HUES6 (cell line): ENCODE results near the gene PDE10A.

ENCODE experiments used
- H3K27ac ChIP-seq: 2 replicates; pipeline ENCODE4 v1.7.0; 2013; ENCODE audit warnings: low read depth, mild to moderate bottlenecking, low read length, inconsistent platforms
- H3K27me3 ChIP-seq: 2 replicates; pipeline ENCODE4 v1.6.1; 2013; ENCODE audit warnings: low read length; ENCODE audit not compliant: control insufficient read depth, insufficient read depth
- H3K36me3 ChIP-seq: 2 replicates; pipeline ENCODE4 v1.6.1; 2013; ENCODE audit warnings: low read length; ENCODE audit not compliant: control insufficient read depth, insufficient read depth
- H3K4me1 ChIP-seq: 2 replicates; pipeline ENCODE4 v1.6.1; 2013; ENCODE audit warnings: low read length; ENCODE audit not compliant: control insufficient read depth, insufficient read depth
- H3K4me3 ChIP-seq: 2 replicates; pipeline ENCODE4 v1.5.1; 2013; ENCODE audit warnings: low read depth, low read length
- H3K9ac ChIP-seq: one replicate; pipeline ENCODE4 v1.6.1; 2013; ENCODE audit warnings: mild to moderate bottlenecking, low read length
- H3K9me3 ChIP-seq: 2 replicates; pipeline ENCODE4 v1.6.1; 2013; ENCODE audit warnings: low read depth, low read length; ENCODE audit not compliant: control insufficient read depth, insufficient read depth

The PDE10A gene

DNA sequence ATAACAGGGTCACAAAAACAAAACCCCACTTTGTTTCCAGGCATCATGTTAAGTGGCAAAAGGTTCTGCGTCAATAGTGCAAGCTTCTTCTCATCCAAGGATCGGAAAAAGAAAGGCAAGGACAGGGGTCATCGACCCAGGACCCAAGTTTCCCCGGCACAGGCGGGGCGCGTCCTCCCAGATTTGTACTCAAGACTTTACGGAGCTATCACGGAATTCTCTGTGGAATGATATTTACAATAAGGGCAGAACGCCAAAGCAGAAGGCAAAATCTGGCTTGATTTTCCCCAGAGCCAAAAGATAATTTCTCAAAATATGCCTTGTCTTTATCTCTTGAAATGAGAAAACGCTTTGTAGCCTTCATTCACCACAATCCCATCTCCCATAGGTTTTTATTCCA is 25.5 kb downstream of the PDE10A start:
- Histone ChIP-seq H3K4me3 (no peak overlapping the region), H3K4me1 (peaks cover 33% of the 10 kb centered on the region)

GRCh38 chr6:165636402-165637048 is 26.5 kb downstream of the PDE10A start:
- Histone ChIP-seq H3K9ac (no peak overlapping the region), H3K36me3 (no peaks in the 10 kb centered on the region), H3K27me3 (no peaks in the 10 kb centered on the region), H3K4me3 (no peak overlapping the region), H3K4me1 (peaks cover 33% of the 10 kb centered on the region), H3K27ac (no peak overlapping the region), H3K9me3 (no peaks in the 10 kb centered on the region)

More for the DNA sequence above, 25.5 kb downstream of the PDE10A start:
- no peaks in the 10 kb centered on the region for H3K27me3 ChIP-seq
- H3K9ac ChIP-seq, result no peak overlapping the region
- H3K9me3 ChIP-seq, result no peaks in the 10 kb centered on the region
- no peaks in the 10 kb centered on the region for H3K36me3 ChIP-seq
- no peak overlapping the region for H3K27ac ChIP-seq

DNA sequence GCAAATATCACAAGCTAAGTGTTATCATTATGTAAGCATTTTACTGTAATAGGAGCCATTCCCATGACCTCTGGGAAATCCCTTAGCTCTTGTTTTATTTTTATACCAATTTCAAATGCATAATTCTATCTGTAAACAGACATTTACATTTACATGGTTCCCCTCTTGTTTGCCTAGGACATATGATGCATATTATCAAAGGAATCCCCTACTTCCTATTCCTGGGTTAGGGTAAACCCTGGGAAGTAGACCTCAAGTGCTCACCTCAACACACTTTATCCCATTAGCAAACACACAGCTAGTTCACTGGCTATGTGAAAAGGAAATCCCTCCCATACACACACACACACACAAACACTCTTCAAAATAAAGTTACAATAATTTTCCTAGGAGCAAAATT is 27.1 kb downstream of the PDE10A start:
- H3K4me3 ChIP-seq, result no peak overlapping the region
- H3K36me3 ChIP-seq, result no peaks in the 10 kb centered on the region
- H3K27me3 ChIP-seq, result no peaks in the 10 kb centered on the region
- no peaks in the 10 kb centered on the region for H3K9me3 ChIP-seq
- no peak overlapping the region for H3K9ac ChIP-seq
- H3K4me1 ChIP-seq, result peaks cover 33% of the 10 kb centered on the region
- H3K27ac ChIP-seq, result no peak overlapping the region

DNA sequence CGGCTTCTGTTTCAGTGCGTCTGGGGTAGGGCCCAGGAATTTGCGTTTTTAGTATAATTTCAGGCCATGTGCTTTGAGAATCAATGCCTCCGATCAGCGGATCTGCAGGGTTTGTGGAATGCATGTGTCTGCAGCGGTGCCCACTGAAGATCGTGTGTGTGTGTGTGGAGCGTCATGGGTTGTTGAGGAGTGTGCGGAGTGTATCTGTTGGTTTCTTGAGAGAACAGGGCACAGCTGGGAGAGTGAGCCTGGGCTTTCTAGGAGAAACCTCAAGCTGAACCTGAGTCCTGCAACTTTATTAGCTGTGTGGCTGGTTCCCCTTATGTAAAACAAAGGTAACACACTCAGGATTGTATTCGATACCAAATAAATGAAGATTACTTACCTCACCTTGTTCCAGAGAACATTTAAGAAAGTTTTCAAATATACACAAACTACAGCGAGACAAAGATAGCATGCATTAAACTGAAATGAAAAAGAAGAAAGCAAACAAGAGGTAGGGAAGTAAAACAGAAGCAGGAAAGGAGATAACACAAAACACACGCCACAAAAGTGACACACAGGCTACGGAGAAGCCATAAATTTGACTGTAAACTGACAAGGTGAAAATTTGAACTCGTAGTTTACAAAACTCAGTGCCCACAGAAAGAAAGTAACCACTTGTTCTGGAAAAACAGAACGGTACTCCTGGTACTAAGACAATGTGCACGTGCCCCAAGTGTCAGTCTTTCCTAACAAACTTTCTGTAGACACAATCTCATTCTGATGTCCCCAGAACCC is 28.8 kb downstream of the PDE10A start:
- Histone ChIP-seq H3K27me3 (no peaks in the 10 kb centered on the region), H3K4me1 (peaks cover 33% of the 10 kb centered on the region), H3K36me3 (no peaks in the 10 kb centered on the region)

DNA sequence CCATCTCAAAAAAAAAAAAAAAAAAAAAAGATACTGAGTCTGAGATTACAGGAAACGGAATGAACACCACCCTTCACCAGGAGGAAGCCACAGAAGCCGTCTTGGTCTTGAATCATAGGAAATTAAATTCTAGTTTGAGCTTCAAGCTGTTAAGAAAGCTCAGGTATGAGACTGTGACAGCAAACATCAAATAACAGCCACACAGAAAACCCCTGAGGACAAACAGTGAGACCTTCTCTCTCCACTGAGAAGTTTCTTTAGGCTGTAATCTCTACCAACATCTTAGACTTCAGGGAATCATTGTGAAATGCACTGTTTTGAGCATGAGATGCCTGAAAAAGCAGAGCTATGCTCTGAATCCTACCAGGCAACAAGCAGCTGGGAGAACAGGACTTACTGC is 30.8 kb downstream of the PDE10A start:
- no peak overlapping the region for H3K4me3 ChIP-seq
- H3K9me3 ChIP-seq, result no peaks in the 10 kb centered on the region
- H3K27ac ChIP-seq, result no peak overlapping the region
- H3K27me3 ChIP-seq, result no peaks in the 10 kb centered on the region
- H3K9ac ChIP-seq, result no peak overlapping the region
- H3K36me3 ChIP-seq, result no peaks in the 10 kb centered on the region
- H3K4me1 ChIP-seq, result peaks cover 16% of the 10 kb centered on the region

More for the DNA sequence above, 28.8 kb downstream of the PDE10A start:
- Histone ChIP-seq H3K9ac (no peak overlapping the region), H3K27ac (no peak overlapping the region), H3K4me3 (no peak overlapping the region), H3K9me3 (no peaks in the 10 kb centered on the region)

DNA sequence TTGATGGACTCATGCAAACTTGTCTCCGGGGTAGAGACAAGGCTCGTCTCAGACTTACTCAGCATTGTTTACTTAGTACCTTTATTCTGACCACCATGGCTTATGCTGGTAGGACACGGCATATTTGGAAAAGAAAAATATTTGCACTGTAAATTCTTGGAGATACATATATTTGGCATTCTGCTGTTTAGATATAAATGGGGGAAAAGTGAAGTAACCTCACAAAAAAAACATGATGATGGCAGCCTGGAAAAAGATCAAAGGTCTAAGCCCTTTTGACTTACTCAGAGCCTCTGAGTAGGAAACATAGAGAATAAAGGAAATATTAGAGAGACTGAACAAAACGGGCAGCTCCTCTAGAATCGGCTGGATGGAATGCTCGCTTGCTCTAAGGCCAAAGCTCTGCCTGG is 32.5 kb downstream of the PDE10A start:
- H3K4me3 ChIP-seq, result no peak overlapping the region
- H3K36me3 ChIP-seq, result no peaks in the 10 kb centered on the region
- no peaks in the 10 kb centered on the region for H3K9me3 ChIP-seq
- peaks cover 3% of the 10 kb centered on the region; the same call in 1 of the 2 replicates for H3K4me1 ChIP-seq
- H3K27me3 ChIP-seq, result no peaks in the 10 kb centered on the region
- no peak overlapping the region for H3K27ac ChIP-seq
- H3K9ac ChIP-seq, result no peak overlapping the region

DNA sequence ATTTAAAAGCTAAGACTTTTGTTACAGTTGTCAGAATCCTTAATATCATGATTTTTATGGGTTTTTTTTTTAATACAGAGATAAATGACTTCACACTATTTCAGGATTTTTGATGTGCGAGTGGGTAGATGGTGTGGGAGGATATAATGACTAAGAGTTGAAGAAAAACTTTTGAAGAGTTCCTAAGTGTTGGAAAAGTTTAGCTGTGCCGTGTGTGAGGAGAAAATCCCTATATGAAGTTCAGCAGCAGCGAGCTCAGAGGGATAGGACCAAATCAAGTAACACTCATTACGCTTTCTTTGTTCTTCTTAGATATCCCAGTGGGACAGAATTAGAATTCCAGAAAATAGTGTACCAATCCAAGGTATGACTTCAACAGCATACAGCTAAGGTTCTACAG is 34.1 kb downstream of the PDE10A start:
- no peaks in the 10 kb centered on the region for H3K9me3 ChIP-seq
- H3K27ac ChIP-seq, result no peak overlapping the region

DNA sequence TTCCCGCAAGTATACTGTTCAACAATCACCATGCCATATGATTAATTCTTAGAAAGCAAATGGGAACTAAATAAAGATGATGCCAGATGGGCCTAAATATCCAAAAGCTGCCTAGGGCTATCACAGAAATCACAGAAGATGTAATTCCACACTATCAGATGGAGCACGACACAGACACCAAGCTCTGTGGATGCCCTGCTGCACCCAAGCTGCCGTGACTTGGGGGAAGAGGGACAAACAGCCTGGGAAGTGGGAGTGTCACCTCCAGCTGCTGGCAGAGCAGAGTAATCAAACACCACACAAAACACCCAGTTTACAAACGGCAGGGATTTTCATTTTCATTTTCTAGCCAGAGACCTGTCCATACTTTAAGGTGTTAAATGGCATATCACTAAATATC is 35.7 kb downstream of the PDE10A start:
- no peak overlapping the region for H3K27ac ChIP-seq
- no peaks in the 10 kb centered on the region for H3K27me3 ChIP-seq
- H3K9me3 ChIP-seq, result no peaks in the 10 kb centered on the region
- no peak overlapping the region for H3K4me3 ChIP-seq
- no peak overlapping the region for H3K9ac ChIP-seq
- no peaks in the 10 kb centered on the region for H3K36me3 ChIP-seq
- no peaks in the 10 kb centered on the region for H3K4me1 ChIP-seq

More for the DNA sequence above, 34.1 kb downstream of the PDE10A start:
- no peaks in the 10 kb centered on the region for H3K36me3 ChIP-seq
- no peak overlapping the region for H3K9ac ChIP-seq
- H3K4me1 ChIP-seq, result no peaks in the 10 kb centered on the region
- H3K4me3 ChIP-seq, result no peak overlapping the region
- no peaks in the 10 kb centered on the region for H3K27me3 ChIP-seq

DNA sequence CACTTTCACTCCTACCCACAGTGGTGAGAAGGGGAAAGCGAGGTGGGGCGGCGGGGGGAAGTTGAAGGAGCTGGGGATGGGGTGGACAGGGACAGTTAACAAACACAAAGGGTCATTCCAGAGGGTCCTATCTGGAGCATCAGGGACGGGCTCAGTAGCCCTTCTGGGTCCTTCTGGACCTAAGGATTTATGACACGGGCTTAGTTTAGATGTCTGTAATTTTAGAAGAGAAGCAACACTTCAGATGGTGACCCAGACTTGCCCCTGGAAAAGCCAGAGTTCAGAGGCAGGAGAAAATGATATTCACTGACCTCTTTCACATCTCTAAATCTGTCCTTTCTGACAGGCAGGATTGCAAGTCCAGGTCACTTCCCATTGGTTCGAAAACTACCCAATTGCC is 36.3 kb downstream of the PDE10A start:
- Histone ChIP-seq H3K9ac (no peak overlapping the region), H3K27ac (no peak overlapping the region), H3K36me3 (no peaks in the 10 kb centered on the region), H3K9me3 (no peaks in the 10 kb centered on the region), H3K27me3 (no peaks in the 10 kb centered on the region), H3K4me1 (no peaks in the 10 kb centered on the region), H3K4me3 (no peak overlapping the region)

DNA sequence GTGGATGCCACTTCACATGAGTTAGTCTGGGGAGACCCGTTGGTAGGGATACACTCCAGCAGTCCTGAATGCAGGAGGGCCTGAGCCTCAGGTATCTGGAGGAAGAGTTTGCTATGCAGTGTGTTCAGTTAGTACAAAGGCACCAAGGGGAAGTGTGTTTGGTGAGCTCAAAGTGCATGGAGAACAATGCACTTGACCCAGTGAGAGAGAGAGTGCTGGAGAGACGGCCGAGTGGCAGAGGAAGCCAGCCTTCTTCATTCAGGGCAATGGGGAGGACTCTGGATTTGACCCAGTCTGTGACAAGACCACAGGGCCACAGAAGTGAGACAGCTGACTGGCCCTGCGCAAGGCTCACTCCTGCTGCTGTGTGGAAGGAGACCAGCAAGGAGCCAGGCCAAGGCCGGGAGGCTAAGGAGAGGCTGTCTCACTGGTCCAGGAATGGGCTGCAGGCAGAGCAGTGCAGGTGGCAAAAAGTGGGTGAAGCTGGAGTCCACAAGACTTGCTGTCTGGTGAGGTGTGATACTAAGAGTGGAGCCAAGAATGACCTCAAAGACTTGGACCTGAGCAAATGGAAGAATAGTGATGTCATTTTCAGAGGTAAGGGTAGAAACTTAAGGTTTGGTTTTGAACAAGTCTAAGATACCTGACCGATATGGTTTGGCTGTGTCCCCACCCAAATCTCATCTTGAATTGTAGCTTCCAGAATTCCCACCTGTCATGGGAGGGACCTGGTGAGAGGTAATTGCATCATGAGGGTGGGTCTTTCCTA is 38.0 kb downstream of the PDE10A start:
- Histone ChIP-seq H3K36me3 (no peaks in the 10 kb centered on the region), H3K27me3 (no peaks in the 10 kb centered on the region), H3K4me1 (no peaks in the 10 kb centered on the region), H3K27ac (no peak overlapping the region), H3K9me3 (no peaks in the 10 kb centered on the region), H3K9ac (no peak overlapping the region), H3K4me3 (no peak overlapping the region)

DNA sequence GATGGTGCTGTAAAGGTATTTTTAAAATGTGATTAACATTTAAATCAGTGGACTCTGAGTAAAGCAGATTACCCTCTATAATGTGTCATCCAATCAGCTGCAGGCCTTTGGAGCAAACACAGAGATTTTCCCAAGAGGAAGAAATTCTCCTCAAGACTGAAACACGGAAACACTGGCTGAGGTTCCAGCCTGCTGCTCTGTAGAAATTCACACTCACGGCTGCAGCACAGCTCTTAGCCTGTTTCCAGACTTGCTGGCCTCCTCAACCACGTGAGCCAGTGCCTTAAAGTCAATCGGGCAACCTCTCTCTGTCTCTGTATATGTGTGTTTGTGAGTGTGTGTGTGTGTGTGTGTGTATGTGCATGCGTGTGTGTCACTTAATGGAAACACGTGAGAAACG is 41.1 kb downstream of the PDE10A start:
- Histone ChIP-seq H3K9me3 (no peaks in the 10 kb centered on the region; the same call in 1 of the 2 replicates), H3K27me3 (no peaks in the 10 kb centered on the region), H3K4me3 (no peak overlapping the region), H3K4me1 (no peaks in the 10 kb centered on the region), H3K27ac (no peak overlapping the region), H3K9ac (no peak overlapping the region), H3K36me3 (no peaks in the 10 kb centered on the region)
